ENCODE measurements around the gene LPCAT1.

GRCh38 chr5:1479581-1480188 lies 44.1 kb downstream of the LPCAT1 start:
- peak; percentile 64 for TF ChIP-seq CTCF (conservative IDR thresholded peaks at IDR 0.05; ENCODE audit: low read depth, low read length)
- peak; percentile 62 for TF ChIP-seq RAD21 (IDR thresholded peaks at IDR 0.05; ENCODE audit: low read length)
- no peak for TF ChIP-seq USF2 (IDR thresholded peaks at IDR 0.05; ENCODE audit: low read depth, low read length)
- no peak for TF ChIP-seq MAFK (IDR thresholded peaks at IDR 0.05; ENCODE audit: low read depth, low read length)
- no peak for TF ChIP-seq BHLHE40 (IDR thresholded peaks at IDR 0.05; ENCODE audit: low read depth, low read length)
- TF ChIP-seq POLR2A (IDR thresholded peaks at IDR 0.05; ENCODE audit: low read depth, low read length): no peak
- TF ChIP-seq RCOR1 (IDR thresholded peaks at IDR 0.05; ENCODE audit: insufficient replicate concordance, low read length): no peak
- no peak for TF ChIP-seq ELK1 (IDR thresholded peaks at IDR 0.05; ENCODE audit: borderline replicate concordance, low read depth, low read length)
- TF ChIP-seq CHD1 (IDR thresholded peaks at IDR 0.05; ENCODE audit: low read depth, low read length): no peak
- TF ChIP-seq NFE2L2 (IDR thresholded peaks at IDR 0.05; ENCODE audit: low read depth, low read length): no peak

Data from IMR-90 (cell line).